ENCODE measurements around the gene LRIG1.

The LRIG1 gene

DNA sequence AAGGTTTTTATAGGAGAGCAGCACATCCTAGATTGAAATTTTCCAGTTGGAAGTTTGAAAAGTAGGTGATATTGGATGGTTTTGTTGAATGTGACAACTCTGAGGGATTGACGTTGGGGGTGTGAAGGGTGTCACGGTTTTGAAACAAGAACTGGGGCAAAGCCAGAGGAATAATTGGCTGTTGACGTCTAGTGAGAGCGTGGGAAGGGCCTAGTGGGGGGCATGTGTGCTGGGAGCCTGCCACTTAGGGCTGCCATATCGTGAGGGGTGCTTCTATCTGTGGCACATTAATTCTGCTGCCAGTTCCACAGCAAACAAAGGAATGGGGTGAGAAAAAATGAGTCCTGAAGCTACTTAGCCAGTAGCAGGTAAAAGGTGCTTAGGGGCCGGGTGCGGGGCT, 129.4 kb downstream of the LRIG1 start:
- H3K4me1 Mint-ChIP-seq (ENCODE audit: low read depth), result no peaks in the 10 kb centered on the region
- H3K4me3 Mint-ChIP-seq, result no peak overlapping the region
- peaks cover 5% of the 10 kb centered on the region for H3K36me3 Mint-ChIP-seq (ENCODE audit: low read depth)
- no peak overlapping the region for H3K27ac Mint-ChIP-seq
- H3K9me3 Mint-ChIP-seq, result no peaks in the 10 kb centered on the region
- H3K27me3 Mint-ChIP-seq (ENCODE audit: low read depth), result no peaks in the 10 kb centered on the region

DNA sequence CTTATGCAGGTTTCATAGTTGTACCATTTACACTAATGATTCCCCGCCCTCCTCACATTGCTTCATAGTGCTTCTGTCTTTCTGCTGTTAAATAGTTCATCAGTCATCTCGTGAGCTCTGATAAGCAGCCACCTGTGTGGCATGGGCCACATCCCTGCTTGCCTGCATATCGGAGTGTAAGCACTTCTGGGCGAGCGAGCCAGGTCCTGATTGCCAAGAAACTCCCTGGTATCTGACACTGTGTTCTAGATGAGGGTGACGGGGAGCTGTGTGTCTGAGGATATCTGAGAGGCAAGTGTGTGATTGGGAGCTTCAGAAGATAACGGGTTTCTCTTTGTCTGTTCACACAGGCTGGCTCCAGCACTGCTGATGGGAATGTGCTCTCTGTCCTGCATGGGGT, 130.6 kb downstream of the LRIG1 start:
- Mint-ChIP-seq H3K9me3 (no peaks in the 10 kb centered on the region), H3K27me3 (ENCODE audit: low read depth) (no peaks in the 10 kb centered on the region), H3K36me3 (ENCODE audit: low read depth) (no peaks in the 10 kb centered on the region), H3K4me1 (ENCODE audit: low read depth) (no peaks in the 10 kb centered on the region), H3K4me3 (no peak overlapping the region), H3K27ac (no peak overlapping the region)

DNA sequence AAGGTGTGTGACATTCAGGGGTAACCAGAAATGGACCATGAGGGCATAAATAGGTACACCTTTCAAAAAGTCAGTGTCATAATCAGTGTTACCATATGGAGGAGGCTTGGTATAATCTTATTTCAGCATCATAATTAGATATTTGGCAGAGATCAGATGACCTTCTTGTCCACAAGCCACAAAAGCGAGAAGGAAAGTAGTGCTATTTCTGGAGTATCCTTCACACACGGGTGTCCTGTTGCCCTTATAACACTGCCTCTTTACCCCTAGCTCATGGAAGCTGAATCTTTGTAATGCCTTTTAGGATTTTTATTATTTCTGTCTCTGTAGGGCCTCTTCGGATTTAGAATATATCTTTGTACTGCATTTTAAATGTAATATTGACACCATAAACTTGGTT, 132.8 kb downstream of the LRIG1 start:
- no peaks in the 10 kb centered on the region for H3K4me1 Mint-ChIP-seq (ENCODE audit: low read depth)
- no peak overlapping the region for H3K27ac Mint-ChIP-seq
- no peaks in the 10 kb centered on the region for H3K9me3 Mint-ChIP-seq
- no peak overlapping the region for H3K4me3 Mint-ChIP-seq
- no peaks in the 10 kb centered on the region for H3K36me3 Mint-ChIP-seq (ENCODE audit: low read depth)
- no peaks in the 10 kb centered on the region for H3K27me3 Mint-ChIP-seq (ENCODE audit: low read depth)

DNA sequence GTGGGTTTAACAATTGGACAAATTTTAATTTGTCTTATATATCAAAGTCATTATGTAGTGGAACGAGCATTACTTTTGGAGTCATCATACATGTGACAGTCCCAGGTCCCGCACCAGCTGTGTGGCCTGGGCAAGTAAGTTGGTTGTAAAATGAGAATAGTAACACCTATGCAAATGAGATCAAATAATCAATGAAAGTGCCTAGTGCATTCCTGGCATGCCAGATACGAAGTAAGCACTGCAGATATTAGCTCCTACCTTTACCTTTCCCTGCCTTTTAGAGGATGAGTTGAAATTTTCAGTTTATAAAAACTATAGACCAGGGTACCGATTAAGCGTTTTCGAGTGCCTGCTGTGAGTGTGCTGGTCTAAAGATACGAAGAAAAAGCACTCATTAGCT, 134.1 kb downstream of the LRIG1 start:
- Mint-ChIP-seq H3K27me3 (ENCODE audit: low read depth) (no peaks in the 10 kb centered on the region), H3K27ac (no peak overlapping the region), H3K4me3 (no peak overlapping the region), H3K36me3 (ENCODE audit: low read depth) (no peaks in the 10 kb centered on the region), H3K4me1 (ENCODE audit: low read depth) (no peaks in the 10 kb centered on the region), H3K9me3 (no peaks in the 10 kb centered on the region)

DNA sequence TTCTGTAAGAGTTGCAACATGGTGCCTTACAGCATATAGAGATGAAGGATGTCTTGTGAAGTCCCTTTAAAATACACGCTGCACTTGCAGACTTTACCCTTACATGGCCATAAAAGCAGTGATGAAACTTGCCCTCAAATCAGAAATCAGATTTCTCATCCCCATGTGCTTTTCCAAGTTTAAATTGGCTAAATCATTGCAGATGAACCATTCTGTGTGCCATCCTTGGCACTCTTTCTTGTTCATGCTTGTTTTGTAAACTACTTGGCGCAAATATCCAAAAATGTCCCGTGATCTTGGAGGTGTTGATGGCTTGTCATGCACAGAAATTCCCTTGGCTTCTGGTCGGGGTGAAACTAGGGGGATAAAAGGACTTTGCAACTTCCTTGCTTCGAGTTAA, 135.7 kb downstream of the LRIG1 start:
- H3K27ac Mint-ChIP-seq, result no peak overlapping the region
- no peaks in the 10 kb centered on the region for H3K9me3 Mint-ChIP-seq
- H3K4me1 Mint-ChIP-seq (ENCODE audit: low read depth), result no peaks in the 10 kb centered on the region
- H3K4me3 Mint-ChIP-seq, result no peak overlapping the region
- H3K36me3 Mint-ChIP-seq (ENCODE audit: low read depth), result no peaks in the 10 kb centered on the region
- no peaks in the 10 kb centered on the region for H3K27me3 Mint-ChIP-seq (ENCODE audit: low read depth)

DNA sequence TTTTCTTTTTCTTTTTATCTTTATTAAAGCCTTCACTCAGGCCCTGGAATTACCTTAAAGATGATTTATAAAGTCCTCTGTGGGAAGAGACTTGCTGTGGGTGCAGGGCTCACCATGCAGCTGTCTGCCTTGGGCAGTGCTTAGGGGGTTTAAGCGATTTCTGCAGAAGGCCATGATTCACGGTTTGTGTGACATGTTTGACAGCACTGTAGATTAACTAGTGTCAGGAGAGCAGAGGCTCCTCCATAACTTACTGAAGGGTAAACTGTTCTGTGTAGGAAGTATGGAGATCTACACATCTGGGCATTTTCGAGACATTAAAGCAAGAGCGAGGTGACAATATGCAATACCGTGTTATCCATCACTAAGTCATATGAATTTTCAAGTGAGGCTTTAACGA, 137.7 kb downstream of the LRIG1 start:
- Mint-ChIP-seq H3K4me3 (no peak overlapping the region), H3K9me3 (no peaks in the 10 kb centered on the region), H3K4me1 (ENCODE audit: low read depth) (no peaks in the 10 kb centered on the region), H3K27me3 (ENCODE audit: low read depth) (no peaks in the 10 kb centered on the region), H3K36me3 (ENCODE audit: low read depth) (no peaks in the 10 kb centered on the region), H3K27ac (no peak overlapping the region)

DNA sequence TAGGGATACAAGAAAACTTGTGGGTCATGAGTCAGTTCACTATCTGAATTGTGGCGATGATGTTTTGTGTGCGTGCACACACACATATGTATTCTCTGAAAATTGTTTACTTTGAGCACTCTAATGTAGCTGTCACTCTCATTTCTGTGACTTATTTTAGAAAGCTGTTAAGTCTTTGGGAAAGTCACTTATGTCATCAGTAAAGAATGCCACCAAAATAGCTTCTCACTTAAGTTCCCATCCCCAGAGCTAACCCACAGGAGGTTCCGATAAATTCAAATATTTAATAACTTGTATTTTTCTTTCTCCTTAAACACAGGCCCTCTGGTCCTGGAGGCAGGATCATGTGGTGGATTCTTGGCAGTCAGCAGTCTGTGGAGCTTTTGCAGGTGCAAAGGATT, 138.3 kb downstream of the LRIG1 start:
- H3K4me1 Mint-ChIP-seq (ENCODE audit: low read depth), result no peaks in the 10 kb centered on the region
- H3K36me3 Mint-ChIP-seq (ENCODE audit: low read depth), result no peaks in the 10 kb centered on the region
- no peak overlapping the region for H3K27ac Mint-ChIP-seq
- no peaks in the 10 kb centered on the region for H3K9me3 Mint-ChIP-seq
- H3K4me3 Mint-ChIP-seq, result no peak overlapping the region
- H3K27me3 Mint-ChIP-seq (ENCODE audit: low read depth), result no peaks in the 10 kb centered on the region

DNA sequence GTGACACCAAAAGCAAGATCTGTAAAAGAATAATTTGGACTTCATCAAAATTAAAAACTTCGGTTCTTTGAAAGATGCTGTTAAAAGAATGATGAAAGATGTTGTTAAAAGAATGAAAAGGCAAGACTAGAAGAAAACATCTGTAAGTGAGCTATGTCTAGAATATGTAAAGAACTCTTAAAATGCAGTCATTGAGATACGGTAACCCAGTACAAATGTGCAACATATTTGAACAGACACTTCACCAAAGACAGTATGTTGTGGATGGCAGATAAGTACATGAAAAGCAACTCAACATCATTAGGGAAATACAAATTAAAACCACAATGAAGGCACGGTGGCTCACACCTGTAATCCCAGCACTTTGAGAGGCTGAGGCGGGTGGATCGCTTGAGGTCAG, 139.5 kb downstream of the LRIG1 start:
- H3K27me3 Mint-ChIP-seq (ENCODE audit: low read depth), result no peaks in the 10 kb centered on the region
- no peaks in the 10 kb centered on the region for H3K9me3 Mint-ChIP-seq
- H3K4me1 Mint-ChIP-seq (ENCODE audit: low read depth), result no peaks in the 10 kb centered on the region
- no peaks in the 10 kb centered on the region for H3K36me3 Mint-ChIP-seq (ENCODE audit: low read depth)
- no peak overlapping the region for H3K4me3 Mint-ChIP-seq
- no peak overlapping the region for H3K27ac Mint-ChIP-seq

DNA sequence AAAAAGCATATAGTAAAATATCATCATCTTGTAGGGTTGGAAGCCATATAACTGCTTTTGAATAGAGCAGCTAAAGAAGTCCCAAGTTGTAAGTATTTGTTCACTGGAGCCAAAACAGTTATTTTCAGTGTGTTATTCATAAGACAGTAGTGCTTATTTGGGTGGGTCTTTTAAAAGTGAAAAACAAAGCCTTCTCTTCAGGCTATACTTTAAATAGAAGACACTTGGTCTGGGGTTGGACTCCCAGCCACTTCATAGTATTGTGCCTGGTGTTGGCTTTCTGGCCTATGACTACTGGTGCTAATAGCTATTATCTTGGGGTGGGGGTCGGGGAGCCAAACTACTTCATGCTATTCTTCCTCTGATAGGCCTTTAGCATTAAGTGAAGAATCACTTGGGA, 144.8 kb downstream of the LRIG1 start:
- H3K27ac Mint-ChIP-seq, result no peak overlapping the region
- peaks cover 1% of the 10 kb centered on the region for H3K36me3 Mint-ChIP-seq (ENCODE audit: low read depth)
- peaks cover 5% of the 10 kb centered on the region for H3K4me1 Mint-ChIP-seq (ENCODE audit: low read depth)
- H3K9me3 Mint-ChIP-seq, result no peaks in the 10 kb centered on the region
- H3K27me3 Mint-ChIP-seq (ENCODE audit: low read depth), result no peaks in the 10 kb centered on the region
- no peak overlapping the region for H3K4me3 Mint-ChIP-seq

DNA sequence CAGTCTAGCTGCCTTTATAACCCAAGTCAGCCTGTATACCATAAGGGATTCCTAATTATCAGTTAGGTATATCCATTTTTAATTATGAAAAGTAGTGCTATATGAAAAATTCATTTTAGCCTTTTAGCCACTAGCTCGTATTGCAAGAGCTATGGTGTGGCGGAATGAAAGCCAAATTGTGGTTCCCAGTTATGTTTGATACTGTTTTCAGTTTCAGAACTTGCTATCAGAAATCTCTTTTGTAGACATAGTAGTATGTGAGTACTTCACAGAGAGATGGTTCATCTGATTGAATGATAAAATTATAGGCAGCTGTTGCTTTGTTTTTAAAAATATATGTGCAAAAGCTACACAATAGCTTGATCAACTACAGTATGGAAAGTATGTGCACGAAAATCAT, 145.4 kb downstream of the LRIG1 start:
- Mint-ChIP-seq H3K27me3 (ENCODE audit: low read depth) (no peaks in the 10 kb centered on the region), H3K36me3 (ENCODE audit: low read depth) (peaks cover 1% of the 10 kb centered on the region), H3K9me3 (no peaks in the 10 kb centered on the region), H3K4me1 (ENCODE audit: low read depth) (peaks cover 5% of the 10 kb centered on the region), H3K27ac (no peak overlapping the region), H3K4me3 (no peak overlapping the region)

DNA sequence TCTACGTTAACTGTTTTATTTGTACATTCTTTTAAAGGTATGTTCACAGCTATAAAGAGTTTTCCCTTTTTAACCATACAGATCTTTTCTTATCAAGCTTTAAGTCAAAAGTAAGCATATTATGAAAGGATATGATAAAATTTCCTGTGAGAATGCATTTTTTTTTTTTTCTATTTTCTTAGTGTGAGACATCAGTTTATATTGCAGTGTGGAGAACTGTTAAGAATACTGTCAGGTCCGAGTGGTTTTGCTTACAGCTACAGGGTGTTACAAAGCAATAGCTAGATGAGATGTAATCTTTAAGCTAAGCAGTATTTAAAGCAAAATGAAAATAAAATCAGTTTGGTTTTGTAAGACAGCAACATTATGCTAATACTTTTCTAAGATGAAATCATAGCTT, 146.8 kb downstream of the LRIG1 start:
- Mint-ChIP-seq H3K4me3 (no peak overlapping the region), H3K9me3 (no peaks in the 10 kb centered on the region), H3K27me3 (ENCODE audit: low read depth) (no peaks in the 10 kb centered on the region), H3K27ac (no peak overlapping the region), H3K4me1 (ENCODE audit: low read depth) (peaks cover 5% of the 10 kb centered on the region), H3K36me3 (ENCODE audit: low read depth) (peaks cover 4% of the 10 kb centered on the region)

DNA sequence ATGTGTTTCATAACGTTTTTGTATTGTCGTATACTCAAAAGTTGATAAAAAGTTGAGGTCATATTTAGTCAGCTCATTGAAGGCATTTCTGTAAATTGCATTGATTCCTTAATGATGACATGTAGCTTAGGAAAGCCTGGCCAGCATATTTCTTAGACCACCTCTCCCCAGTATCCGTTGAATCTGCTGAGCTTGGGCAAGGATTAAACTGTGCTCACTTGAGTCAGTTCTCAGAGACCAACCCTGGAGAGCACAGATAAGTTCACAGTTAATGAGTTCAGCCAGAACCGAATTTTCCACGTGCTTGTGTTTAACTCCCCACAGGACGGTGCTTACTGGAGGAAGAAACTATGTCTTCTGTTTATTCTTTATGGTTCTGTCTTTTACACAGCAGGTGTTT, 147.3 kb downstream of the LRIG1 start:
- no peak overlapping the region for H3K27ac Mint-ChIP-seq
- H3K36me3 Mint-ChIP-seq (ENCODE audit: low read depth), result peaks cover 4% of the 10 kb centered on the region
- H3K9me3 Mint-ChIP-seq, result no peaks in the 10 kb centered on the region
- H3K4me1 Mint-ChIP-seq (ENCODE audit: low read depth), result peaks cover 5% of the 10 kb centered on the region
- no peak overlapping the region for H3K4me3 Mint-ChIP-seq
- H3K27me3 Mint-ChIP-seq (ENCODE audit: low read depth), result no peaks in the 10 kb centered on the region

DNA sequence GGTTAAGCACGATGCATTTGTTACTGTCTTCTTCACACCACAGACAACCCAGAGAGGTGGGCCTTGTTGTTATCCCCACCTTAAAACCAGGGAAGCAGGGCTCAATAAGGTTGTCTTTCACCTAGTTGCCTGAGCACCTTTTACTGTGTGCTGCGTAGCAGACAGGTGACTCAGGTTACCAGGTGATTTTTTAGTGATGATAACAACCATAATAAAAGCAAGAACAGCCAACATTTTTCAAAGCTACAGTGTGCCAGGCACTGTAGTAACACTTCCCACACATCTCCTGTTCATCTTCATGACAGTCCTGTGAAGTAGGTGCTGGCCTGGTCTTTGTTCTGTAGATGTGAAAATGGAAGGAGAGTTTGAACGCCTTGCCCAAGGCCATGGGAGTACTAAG, 147.8 kb downstream of the LRIG1 start:
- H3K27me3 Mint-ChIP-seq (ENCODE audit: low read depth), result no peaks in the 10 kb centered on the region
- H3K36me3 Mint-ChIP-seq (ENCODE audit: low read depth), result peaks cover 5% of the 10 kb centered on the region
- no peaks in the 10 kb centered on the region for H3K9me3 Mint-ChIP-seq
- H3K27ac Mint-ChIP-seq, result no peak overlapping the region
- H3K4me1 Mint-ChIP-seq (ENCODE audit: low read depth), result peaks cover 5% of the 10 kb centered on the region
- no peak overlapping the region for H3K4me3 Mint-ChIP-seq

DNA sequence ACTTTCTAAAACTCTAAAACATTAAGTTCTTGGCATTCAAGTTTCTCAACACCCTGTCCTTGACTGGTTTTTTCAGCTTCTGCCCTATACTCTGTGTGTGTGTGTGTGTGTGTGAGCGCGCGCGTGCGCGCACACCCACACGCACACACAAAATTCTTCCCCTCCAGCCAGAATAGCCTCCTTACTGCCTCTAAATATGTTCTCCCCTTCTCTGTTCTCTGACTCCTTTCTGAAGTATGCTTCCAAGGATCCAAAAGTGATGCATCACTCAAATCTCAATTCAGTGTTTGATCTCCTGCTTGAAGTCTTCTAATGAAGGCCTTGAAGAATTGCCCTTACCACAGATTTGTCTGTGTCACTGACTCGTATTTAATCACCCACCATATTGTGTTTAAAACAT, 150.2 kb downstream of the LRIG1 start:
- Mint-ChIP-seq H3K27ac (no peak overlapping the region), H3K4me3 (no peak overlapping the region), H3K9me3 (no peaks in the 10 kb centered on the region), H3K36me3 (ENCODE audit: low read depth) (peaks cover 19% of the 10 kb centered on the region), H3K4me1 (ENCODE audit: low read depth) (peaks cover 5% of the 10 kb centered on the region), H3K27me3 (ENCODE audit: low read depth) (no peaks in the 10 kb centered on the region)

DNA sequence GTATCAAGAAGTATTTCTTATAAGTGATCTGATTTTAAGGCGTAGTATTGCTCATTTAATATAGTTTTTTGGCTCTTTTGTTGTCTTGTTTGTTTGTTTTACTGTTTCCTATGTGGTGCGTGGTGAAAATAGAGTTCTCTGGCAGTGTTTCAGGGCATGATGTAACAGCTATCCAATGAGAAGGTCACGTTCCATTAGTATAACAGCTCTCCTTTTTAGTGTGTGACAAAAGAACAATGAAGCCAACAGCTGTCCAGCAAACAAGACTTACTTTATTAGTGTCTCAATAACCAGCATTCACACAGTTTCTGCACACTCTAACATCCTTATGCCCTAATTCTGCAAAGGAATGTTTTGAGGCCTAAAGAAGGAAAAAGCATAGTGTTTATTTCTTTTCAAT, 152.1 kb downstream of the LRIG1 start:
- Mint-ChIP-seq H3K36me3 (ENCODE audit: low read depth) (peaks cover 17% of the 10 kb centered on the region), H3K4me3 (no peak overlapping the region), H3K4me1 (ENCODE audit: low read depth) (no peaks in the 10 kb centered on the region), H3K9me3 (no peaks in the 10 kb centered on the region), H3K27me3 (ENCODE audit: low read depth) (no peaks in the 10 kb centered on the region), H3K27ac (no peak overlapping the region)

DNA sequence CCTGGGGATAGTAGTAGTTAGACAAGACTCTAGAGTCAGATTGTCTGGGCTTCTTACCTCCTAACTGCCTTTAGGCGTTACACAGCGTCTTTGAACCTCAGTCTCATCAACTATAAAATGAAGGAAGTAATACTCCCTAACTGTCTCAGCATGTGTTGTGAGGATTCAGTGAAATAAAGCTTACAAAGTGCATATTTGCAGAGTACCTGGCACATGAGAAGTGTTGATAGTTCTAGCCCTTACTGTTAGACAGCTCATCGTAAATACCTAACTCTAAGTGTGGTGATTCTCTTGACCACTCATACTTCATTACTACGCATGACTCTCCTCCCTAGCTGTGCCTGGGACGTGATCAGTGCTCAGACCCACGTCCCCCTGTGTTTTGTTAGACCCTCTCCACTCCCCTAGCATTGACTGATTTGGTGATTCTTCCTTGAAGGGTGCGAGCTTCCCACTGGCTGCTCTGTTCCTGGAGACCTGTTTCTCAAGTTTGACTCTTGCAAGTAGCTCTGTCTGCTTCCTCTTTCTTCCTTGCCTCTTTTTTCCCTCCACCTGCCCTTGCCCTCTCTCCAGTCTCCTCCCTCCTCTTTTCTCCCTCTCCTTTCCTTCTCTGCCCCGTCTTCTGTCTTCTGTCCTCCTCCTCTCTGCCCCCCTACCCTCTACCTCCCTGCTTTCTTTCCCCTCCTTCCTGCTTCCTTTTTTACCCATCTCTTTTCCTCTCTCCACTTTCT, 155.8 kb downstream of the LRIG1 start:
- Mint-ChIP-seq H3K27me3 (ENCODE audit: low read depth) (no peaks in the 10 kb centered on the region), H3K9me3 (no peaks in the 10 kb centered on the region), H3K4me1 (ENCODE audit: low read depth) (peaks cover 1% of the 10 kb centered on the region), H3K27ac (no peak overlapping the region), H3K4me3 (no peak overlapping the region), H3K36me3 (ENCODE audit: low read depth) (peaks cover 15% of the 10 kb centered on the region)
